ENCODE measurements around the gene TBC1D19.
"Not testable (repeated sequence)": the region's sequence is repeated elsewhere in the genome, so short reads cannot be mapped to it uniquely, and the experiment has no call there.

The TBC1D19 gene

DNA sequence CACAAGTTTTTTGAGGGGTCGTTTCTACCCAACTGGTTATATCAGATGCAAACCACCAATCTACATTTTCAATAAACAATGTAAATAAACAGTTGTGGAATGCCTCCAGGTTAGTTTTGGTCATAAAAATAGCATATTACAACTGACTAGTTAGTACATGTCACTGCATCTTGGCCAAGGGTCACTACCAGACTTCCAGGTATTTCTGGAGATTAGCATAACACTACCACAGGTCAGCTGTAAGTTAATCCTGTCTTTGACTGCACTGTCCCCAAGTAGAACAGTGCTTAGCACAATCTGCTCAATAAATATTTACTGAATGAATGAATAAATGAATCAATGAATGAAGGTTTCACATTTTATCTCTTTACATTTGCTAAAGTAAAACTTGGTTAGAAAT, 64.4 kb downstream of the TBC1D19 start:
- H3K27ac ChIP-seq, result no peak overlapping the region
- TF ChIP-seq CTCF (conservative IDR thresholded peaks at IDR 0.05), result no peak

GRCh38 chr4:26660261-26660660, 76.4 kb downstream of the TBC1D19 start:
- TF ChIP-seq CTCF (conservative IDR thresholded peaks at IDR 0.05), result no peak
- H3K27ac ChIP-seq, result no peak overlapping the region

- TF ChIP-seq CTCF (conservative IDR thresholded peaks at IDR 0.05), result no peak
- H3K27ac ChIP-seq, result peak overlapping the region; percentile 39
These were observed 80.0 kb downstream of the TBC1D19 start for GRCh38 chr4:26663888-26664287.

GRCh38 chr4:26670903-26671537, 87.1 kb downstream of the TBC1D19 start:
- no peak for TF ChIP-seq CTCF (conservative IDR thresholded peaks at IDR 0.05)

GRCh38 chr4:26679040-26679695, 95.3 kb downstream of the TBC1D19 start:
- H3K27ac ChIP-seq, result not testable (repeated sequence)

More at GRCh38 chr4:26670903-26671537, 87.1 kb downstream of the TBC1D19 start:
- H3K27ac ChIP-seq, result no peak overlapping the region

- no peak for TF ChIP-seq CTCF (conservative IDR thresholded peaks at IDR 0.05)
- no peak overlapping the region for H3K27ac ChIP-seq
These were observed 98.6 kb downstream of the TBC1D19 start for GRCh38 chr4:26682436-26682835.

DNA sequence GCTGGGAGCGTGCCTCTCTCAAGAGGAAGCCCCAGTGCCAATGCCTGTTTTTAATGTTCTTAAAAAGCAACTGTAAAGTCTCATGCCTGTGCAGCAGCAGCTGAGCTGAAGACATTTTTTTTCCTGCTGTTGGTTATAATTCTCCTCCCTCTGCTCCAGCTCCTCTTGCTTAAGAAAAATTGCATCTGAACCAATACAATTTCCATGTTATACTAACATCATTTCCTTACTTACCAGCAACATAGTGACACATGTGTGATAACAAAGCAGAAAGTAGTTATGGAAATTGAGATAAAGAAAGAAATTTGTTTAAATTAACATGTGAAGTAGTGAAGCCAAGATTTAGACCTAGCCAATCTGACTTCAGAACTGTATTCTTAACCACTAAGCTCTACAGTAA, 101.4 kb downstream of the TBC1D19 start:
- H3K27ac ChIP-seq, result no peak overlapping the region
- no peak for TF ChIP-seq CTCF (conservative IDR thresholded peaks at IDR 0.05)

DNA sequence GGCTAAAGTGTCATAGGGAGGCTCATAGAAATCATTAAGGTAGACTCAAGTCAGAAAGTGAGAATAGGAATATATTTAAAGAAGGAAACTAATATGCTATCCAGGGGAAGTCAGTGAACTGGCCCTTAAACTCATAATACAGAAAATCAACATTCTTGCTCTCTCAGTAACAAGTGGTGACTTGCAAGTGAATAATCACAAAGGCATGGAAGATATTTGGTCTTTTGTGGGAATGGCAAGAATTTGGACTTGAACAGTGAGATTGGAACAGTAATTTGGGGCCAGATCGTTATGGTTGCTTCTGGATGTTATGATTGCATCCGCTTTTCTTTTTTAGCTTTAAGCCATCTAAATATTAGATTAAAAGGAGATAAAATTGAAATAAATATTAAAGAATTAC, 103.8 kb downstream of the TBC1D19 start:
- TF ChIP-seq CTCF (conservative IDR thresholded peaks at IDR 0.05), result no peak
- H3K27ac ChIP-seq, result no peak overlapping the region
